ENCODE data around the gene HOXA3. TPM values are rescaled to one million over a fixed set of nuclear protein-coding genes. Genes with fewer than 3 reads are reported as not detected.

The HOXA3 gene
- total RNA-seq, 1 donor from 2014 or later, result 92.8 TPM

DNA sequence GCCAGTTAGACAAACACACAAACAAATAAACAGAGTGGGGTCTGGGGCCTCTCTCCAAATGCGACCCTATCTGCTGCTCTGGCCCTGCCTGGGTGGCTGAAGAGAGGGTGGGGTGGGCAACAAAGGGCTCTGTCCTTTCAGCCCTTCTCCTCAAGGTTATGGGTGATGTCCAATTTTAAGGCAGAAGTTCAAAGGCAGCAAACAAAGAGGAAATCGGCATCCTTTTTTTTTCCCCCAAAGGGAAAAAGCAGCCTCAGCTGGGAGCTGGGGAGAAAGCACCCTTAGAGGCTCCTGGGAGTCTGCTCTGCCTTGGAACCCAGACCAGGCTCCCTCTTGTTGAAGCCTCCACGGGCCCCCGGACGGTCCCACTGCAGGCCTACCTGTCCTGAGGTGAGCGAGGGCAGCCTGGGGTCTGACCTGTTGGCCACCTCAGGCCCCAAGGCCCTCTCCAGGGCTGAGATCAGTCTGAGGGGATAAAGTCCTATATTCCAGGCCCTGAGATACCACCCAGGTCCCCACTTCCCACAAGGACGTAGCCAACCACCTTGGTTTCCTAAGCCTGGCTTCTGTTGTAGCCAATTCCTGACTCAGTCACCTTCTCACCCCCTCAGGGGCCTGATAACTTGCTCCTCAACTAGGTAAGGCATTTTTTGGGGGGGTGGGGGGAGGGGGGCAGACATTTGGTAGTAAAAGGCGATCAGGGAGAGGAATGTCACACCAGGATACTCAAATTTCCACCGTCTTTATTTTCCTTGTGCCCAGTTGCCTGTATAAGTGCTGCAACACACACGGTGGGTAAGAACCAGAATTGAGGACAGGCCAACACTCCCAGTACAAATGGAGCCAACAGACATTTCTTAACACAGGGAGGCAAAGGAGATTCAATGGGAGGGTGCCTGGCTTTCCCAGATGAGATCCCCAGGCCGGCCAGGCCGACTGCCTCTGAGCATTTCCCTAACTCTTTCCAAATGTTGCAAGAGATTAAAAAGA lies 28.3 kb upstream of the HOXA3 start:
- Mint-ChIP-seq H3K36me3 (no peaks in the 10 kb centered on the region), H3K27ac (no peak overlapping the region), H3K27me3 (peaks cover 99% of the 10 kb centered on the region), H3K4me1 (ENCODE audit: unreplicated experiment) (peaks cover 11% of the 10 kb centered on the region), H3K9me3 (no peaks in the 10 kb centered on the region), H3K4me3 (peak overlapping the region; percentile 52)
- TF ChIP-seq, protein P1, sequence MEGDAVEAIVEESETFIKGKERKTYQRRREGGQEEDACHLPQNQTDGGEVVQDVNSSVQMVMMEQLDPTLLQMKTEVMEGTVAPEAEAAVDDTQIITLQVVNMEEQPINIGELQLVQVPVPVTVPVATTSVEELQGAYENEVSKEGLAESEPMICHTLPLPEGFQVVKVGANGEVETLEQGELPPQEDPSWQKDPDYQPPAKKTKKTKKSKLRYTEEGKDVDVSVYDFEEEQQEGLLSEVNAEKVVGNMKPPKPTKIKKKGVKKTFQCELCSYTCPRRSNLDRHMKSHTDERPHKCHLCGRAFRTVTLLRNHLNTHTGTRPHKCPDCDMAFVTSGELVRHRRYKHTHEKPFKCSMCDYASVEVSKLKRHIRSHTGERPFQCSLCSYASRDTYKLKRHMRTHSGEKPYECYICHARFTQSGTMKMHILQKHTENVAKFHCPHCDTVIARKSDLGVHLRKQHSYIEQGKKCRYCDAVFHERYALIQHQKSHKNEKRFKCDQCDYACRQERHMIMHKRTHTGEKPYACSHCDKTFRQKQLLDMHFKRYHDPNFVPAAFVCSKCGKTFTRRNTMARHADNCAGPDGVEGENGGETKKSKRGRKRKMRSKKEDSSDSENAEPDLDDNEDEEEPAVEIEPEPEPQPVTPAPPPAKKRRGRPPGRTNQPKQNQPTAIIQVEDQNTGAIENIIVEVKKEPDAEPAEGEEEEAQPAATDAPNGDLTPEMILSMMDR (conservative IDR thresholded peaks at IDR 0.05), result no peak
- DNase-seq (ENCODE audit: extremely low spot score, unreplicated experiment), result no peak

DNA sequence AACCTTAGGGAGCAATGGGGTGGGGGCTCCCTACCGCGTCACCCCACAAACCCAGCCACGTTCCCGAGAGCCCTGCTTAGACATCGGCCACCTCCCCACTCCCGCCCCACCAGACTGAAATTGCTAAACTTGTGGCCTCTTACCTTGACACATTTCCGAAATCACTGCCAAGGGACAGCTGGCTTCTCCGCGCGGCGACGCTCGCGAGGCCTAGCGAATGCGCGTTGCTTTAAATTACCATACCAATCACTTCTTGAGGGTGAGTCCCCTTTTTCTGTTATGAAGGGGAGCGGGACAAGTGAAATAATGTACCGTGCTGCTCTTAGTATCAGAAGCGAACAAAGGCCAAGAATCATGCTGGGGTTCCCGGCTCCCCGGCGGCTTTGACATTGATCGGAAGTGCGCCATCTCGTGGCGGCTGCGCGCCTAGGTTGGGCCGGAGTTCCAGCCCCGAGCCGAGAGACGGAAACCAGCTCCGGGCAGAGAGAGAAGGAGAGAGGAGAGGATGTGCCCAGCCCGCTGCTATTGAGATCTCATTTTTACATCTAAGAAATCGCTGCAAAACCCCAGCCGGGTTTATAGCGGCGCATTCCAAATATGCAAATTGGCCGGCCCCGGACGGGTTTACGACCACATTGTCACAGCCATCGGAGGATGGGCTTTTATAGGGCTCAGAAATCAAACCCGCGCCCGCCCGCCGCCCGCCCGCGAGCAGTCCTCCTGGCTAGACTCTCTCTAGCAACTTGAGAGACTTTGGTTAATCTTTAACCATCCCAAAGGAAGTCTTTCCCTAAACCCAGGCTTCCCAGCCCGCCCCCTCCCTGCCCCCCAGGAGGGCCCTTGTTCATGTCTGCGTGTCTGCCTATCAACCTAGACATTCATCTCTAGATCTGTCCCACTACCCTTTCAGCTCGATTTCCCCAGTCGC lies 27.4 kb upstream of the HOXA3 start:
- Mint-ChIP-seq H3K4me3 (peak overlapping the region; percentile 82), H3K27ac (peak overlapping the region; percentile 48), H3K9me3 (no peaks in the 10 kb centered on the region), H3K27me3 (peaks cover 99% of the 10 kb centered on the region), H3K36me3 (no peaks in the 10 kb centered on the region), H3K4me1 (ENCODE audit: unreplicated experiment) (peaks cover 10% of the 10 kb centered on the region)
- TF ChIP-seq, protein P1 (conservative IDR thresholded peaks at IDR 0.05), result peak; percentile 97
- no peak for DNase-seq (ENCODE audit: extremely low spot score, unreplicated experiment)

DNA sequence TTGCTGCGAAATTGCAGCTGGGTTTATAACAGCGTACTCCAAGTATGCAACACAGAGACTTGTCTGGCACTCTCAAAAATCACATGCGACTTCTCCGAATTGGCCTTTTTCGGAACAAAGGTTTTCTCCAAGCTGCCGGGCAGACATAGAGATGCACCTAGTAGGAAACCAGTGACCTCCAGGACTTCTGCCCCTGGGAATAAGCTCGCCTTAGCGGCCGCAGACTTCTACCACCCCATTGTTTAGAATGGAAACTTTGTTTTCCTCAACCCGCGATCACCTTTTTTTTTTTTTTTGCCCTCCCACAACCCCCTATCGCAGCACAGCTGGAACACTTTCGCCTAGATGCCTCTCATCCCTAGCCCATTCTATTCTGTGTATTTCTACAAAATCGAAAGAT lies 26.6 kb upstream of the HOXA3 start:
- Mint-ChIP-seq H3K27me3 (peaks cover 99% of the 10 kb centered on the region), H3K4me3 (peak overlapping the region; percentile 82), H3K9me3 (no peaks in the 10 kb centered on the region), H3K36me3 (no peaks in the 10 kb centered on the region), H3K4me1 (ENCODE audit: unreplicated experiment) (peaks cover 10% of the 10 kb centered on the region), H3K27ac (peak overlapping the region; percentile 48)
- TF ChIP-seq, protein P1 (conservative IDR thresholded peaks at IDR 0.05), result no peak
- DNase-seq (ENCODE audit: extremely low spot score, unreplicated experiment), result no peak

DNA sequence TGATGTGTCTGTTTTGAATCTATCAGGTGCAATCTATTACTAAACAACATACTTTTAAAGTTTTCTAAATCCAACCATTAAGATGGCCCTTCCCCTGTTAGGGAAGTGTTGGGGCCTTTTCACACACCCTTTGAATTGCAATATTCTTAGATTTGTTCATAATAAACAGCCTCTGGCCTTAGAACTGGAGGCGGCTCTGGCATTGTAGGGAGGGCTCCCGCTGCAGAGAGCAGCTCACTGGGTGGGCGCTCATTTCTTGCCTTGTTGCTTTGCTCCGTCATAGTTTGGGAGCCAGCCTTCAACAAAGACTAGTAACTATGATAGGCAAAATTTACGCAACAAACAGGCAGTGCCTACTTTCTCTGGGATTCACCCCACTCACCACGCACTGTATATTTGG lies 26.0 kb upstream of the HOXA3 start:
- H3K4me1 Mint-ChIP-seq (ENCODE audit: unreplicated experiment), result peaks cover 10% of the 10 kb centered on the region
- H3K27me3 Mint-ChIP-seq, result peaks cover 93% of the 10 kb centered on the region
- H3K27ac Mint-ChIP-seq, result no peak overlapping the region
- TF ChIP-seq, protein P1 (conservative IDR thresholded peaks at IDR 0.05), result no peak
- H3K36me3 Mint-ChIP-seq, result no peaks in the 10 kb centered on the region
- no peaks in the 10 kb centered on the region for H3K9me3 Mint-ChIP-seq
- no peak overlapping the region for H3K4me3 Mint-ChIP-seq
- DNase-seq (ENCODE audit: extremely low spot score, unreplicated experiment), result no peak

DNA sequence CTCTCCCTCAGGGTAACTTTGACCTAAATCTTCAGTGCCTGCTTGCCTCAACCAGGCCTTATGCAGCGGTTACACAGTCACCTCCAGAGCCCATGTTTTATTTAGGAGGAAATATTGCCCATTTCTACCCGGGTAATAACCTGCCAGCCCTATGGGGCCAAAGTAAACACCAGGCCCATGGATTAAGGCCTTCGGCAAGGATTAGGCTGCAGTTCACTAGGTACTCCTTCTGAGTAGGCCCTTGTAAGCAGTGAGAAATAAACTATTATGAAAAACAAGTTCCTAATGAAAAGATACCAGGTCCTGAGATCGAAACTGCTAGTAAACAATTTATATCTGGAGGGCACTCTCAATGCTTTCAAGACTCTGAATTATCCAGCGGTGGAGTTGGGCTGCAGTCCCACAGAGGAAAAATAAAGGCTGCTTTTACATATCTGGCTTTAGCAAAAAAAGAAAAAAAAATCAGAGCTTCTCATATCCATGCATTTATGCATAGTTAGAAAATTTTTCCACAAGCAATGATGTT lies 25.5 kb upstream of the HOXA3 start:
- Mint-ChIP-seq H3K4me1 (ENCODE audit: unreplicated experiment) (peaks cover 8% of the 10 kb centered on the region), H3K9me3 (no peaks in the 10 kb centered on the region), H3K27ac (peak overlapping the region; percentile 15)

More for the DNA sequence above, 25.5 kb upstream of the HOXA3 start:
- Mint-ChIP-seq H3K36me3 (no peaks in the 10 kb centered on the region), H3K27me3 (peaks cover 91% of the 10 kb centered on the region), H3K4me3 (peak overlapping the region; percentile 17)
- TF ChIP-seq, protein P1 (conservative IDR thresholded peaks at IDR 0.05), result no peak
- DNase-seq (ENCODE audit: extremely low spot score, unreplicated experiment), result no peak

Measured in type B pancreatic cell (in vitro differentiated cells).